ENCODE measurements around the gene LDLR. TPM values are rescaled to one million over a fixed set of nuclear protein-coding genes. Genes with fewer than 3 reads are reported as not detected.
"Not testable (repeated sequence)": the region's sequence is repeated elsewhere in the genome, so short reads cannot be mapped to it uniquely, and the experiment has no call there.

Gene LDLR
- total RNA-seq, 1 donor from 2014 or later, result 104 TPM

DNA sequence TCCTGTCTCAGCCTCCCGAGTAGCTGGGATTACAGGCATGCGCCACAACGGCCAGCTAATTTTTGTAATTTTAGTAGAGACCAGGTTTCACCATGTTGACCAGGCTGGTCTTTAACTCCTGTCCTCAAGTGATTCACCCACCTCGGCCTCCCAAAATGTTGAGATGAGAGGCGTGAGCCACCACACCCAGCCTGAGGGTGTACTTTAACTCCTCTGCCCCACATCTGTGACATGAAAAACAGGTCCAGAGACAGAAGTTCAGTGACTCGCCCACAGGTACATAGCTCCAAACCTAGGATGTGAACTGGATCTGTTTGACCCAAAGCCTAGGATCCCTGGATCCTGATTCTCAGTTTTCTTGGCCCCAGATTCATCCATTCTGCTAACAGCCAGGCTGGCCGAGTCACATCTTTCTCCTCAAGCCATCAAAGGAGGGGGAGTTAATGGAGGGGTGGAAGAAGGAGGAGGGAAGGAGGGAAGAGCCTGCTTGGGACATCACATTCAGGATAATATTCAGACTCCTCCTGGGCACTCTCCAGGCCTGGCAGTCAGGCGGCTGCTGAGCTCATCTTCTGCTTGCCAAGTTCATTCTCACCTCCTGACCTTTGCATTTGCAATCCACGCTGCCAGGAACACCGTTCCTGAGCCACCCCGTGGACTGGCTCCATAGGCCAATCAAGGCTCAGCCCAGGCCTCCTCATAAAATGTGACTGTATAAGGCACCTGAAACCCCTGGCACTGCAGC is 63.2 kb downstream of the LDLR start:
- Histone ChIP-seq H3K4me3 (ENCODE audit: low read depth, low read length) (no peak overlapping the region), H3K27me3 (ENCODE audit: control insufficient read depth, insufficient read depth, low read length) (no peaks in the 10 kb centered on the region), H3K36me3 (ENCODE audit: control insufficient read depth, insufficient read depth, low read length) (peaks cover 1% of the 10 kb centered on the region)
- DNase-seq (ENCODE audit: low read depth), result no peak
- TF ChIP-seq CTCF (IDR thresholded peaks at IDR 0.05; ENCODE audit: insufficient read depth, low read length, poor library complexity, severe bottlenecking), result no peak

DNA sequence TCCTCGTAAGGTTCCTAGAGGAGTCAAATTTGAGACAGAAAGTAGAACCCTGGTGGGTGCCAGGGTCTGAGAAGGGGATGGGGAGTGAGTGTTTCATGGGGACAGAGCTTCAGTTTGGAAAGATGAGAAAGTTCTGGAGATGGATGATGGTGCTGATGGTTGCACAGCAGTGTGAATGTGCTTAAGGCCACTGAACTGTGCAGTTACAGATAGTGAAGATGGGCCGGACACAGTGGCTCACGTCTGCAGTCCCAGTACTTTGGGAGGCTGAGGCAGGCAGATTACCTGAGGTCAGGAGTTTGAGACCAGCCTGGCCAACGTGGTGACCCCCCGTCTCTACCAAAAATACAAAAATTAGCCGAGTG is 65.4 kb downstream of the LDLR start:
- no peaks in the 10 kb centered on the region for H3K36me3 ChIP-seq (ENCODE audit: control insufficient read depth, insufficient read depth, low read length)
- no peaks in the 10 kb centered on the region for H3K27me3 ChIP-seq (ENCODE audit: control insufficient read depth, insufficient read depth, low read length)
- H3K4me3 ChIP-seq (ENCODE audit: low read depth, low read length), result peak overlapping the region; percentile 90
- DNase-seq (ENCODE audit: low read depth), result no peak
- TF ChIP-seq CTCF (IDR thresholded peaks at IDR 0.05; ENCODE audit: insufficient read depth, low read length, poor library complexity, severe bottlenecking), result no peak

GRCh38 chr19:11155373-11156120 is 66.3 kb downstream of the LDLR start, which contains the start of gene SPC24:
SPC24 (minus strand) TSS chr19:11155782; CDS start chr19:11155776, 6 bp downstream.
- Histone ChIP-seq H3K36me3 (ENCODE audit: control insufficient read depth, insufficient read depth, low read length) (no peaks in the 10 kb centered on the region), H3K27me3 (ENCODE audit: control insufficient read depth, insufficient read depth, low read length) (no peaks in the 10 kb centered on the region), H3K4me3 (ENCODE audit: low read depth, low read length) (peak within 1 kb of the TSS; percentile 90)
- TF ChIP-seq CTCF (IDR thresholded peaks at IDR 0.05; ENCODE audit: insufficient read depth, low read length, poor library complexity, severe bottlenecking), result no peak
- DNase-seq (ENCODE audit: low read depth), result peak; percentile 91

GRCh38 chr19:11159598-11160439 is 70.6 kb downstream of the LDLR start:
- DNase-seq (ENCODE audit: low read depth), result no peak
- Histone ChIP-seq H3K4me3 (ENCODE audit: low read depth, low read length) (no peak overlapping the region), H3K27me3 (ENCODE audit: control insufficient read depth, insufficient read depth, low read length) (no peaks in the 10 kb centered on the region), H3K36me3 (ENCODE audit: control insufficient read depth, insufficient read depth, low read length) (no peaks in the 10 kb centered on the region)
- no peak for TF ChIP-seq CTCF (IDR thresholded peaks at IDR 0.05; ENCODE audit: insufficient read depth, low read length, poor library complexity, severe bottlenecking)

- H3K27me3 ChIP-seq (ENCODE audit: control insufficient read depth, insufficient read depth, low read length); DNase-seq (ENCODE audit: low read depth); H3K4me3 ChIP-seq (ENCODE audit: low read depth, low read length); H3K36me3 ChIP-seq (ENCODE audit: control insufficient read depth, insufficient read depth, low read length): not testable (repeated sequence)
Observed at GRCh38 chr19:11160440-11160768, 71.1 kb downstream of the LDLR start.

GRCh38 chr19:11164296-11164695 is 75.0 kb downstream of the LDLR start:
- H3K36me3 ChIP-seq (ENCODE audit: control insufficient read depth, insufficient read depth, low read length), result no peaks in the 10 kb centered on the region
- DNase-seq (ENCODE audit: low read depth), result no peak
- H3K27me3 ChIP-seq (ENCODE audit: control insufficient read depth, insufficient read depth, low read length), result no peaks in the 10 kb centered on the region
- no peak for TF ChIP-seq CTCF (IDR thresholded peaks at IDR 0.05; ENCODE audit: insufficient read depth, low read length, poor library complexity, severe bottlenecking)
- H3K4me3 ChIP-seq (ENCODE audit: low read depth, low read length), result no peak overlapping the region

Measured in kidney epithelial cell (primary cell).